Measurements from ENCODE around the gene SPACA4.

GRCh38 chr19:48573163-48573505 lies 33.4 kb upstream of the SPACA4 start:
- TF ChIP-seq CSDC2 (CRISPR knock-in tag; IDR thresholded peaks at IDR 0.05) (no peak), ZFP30 (CRISPR knock-in tag; IDR thresholded peaks at IDR 0.05) (no peak), GLIS3 (CRISPR knock-in tag; IDR thresholded peaks at IDR 0.05) (no peak), RARB (CRISPR knock-in tag; IDR thresholded peaks at IDR 0.05) (no peak), TOX (CRISPR knock-in tag; IDR thresholded peaks at IDR 0.05; ENCODE audit: borderline replicate concordance) (no peak), CREB5 (CRISPR knock-in tag; IDR thresholded peaks at IDR 0.05; ENCODE audit: low read depth) (no peak), ZNF70 (CRISPR knock-in tag; IDR thresholded peaks at IDR 0.05) (no peak), CSRNP3 (CRISPR knock-in tag; IDR thresholded peaks at IDR 0.05) (no peak), SNAI2 (CRISPR knock-in tag; IDR thresholded peaks at IDR 0.05) (no peak), ARNTL (CRISPR knock-in tag; IDR thresholded peaks at IDR 0.05; ENCODE audit: borderline replicate concordance, low read depth) (no peak), ZNF8 (CRISPR knock-in tag; IDR thresholded peaks at IDR 0.05) (no peak)

Measured in SK-N-SH treated with all-trans-retinoic acid at 6 μM for 48 hours (cell line).